Ovary (tissue), 3 donors: ENCODE data around the gene HES4.

Experiments
- EP300 ChIP-seq: sonication (generic); formaldehyde crosslinking; IDR thresholded peaks from one replicate; pipeline ENCODE4 v1.6.1; 2017; ENCODE audit warnings: antibody characterized with exemption
- POLR2A ChIP-seq: fragments of 450-650 bp; IDR thresholded peaks from one replicate; pipeline ENCODE4 v1.6.1; 2017; ENCODE audit warnings: antibody characterized with exemption, mild to moderate bottlenecking, moderate library complexity
- TF ChIP-seq, protein P1 (sequence below), 3 donors: fragments of 450-650 bp in 2 of 3; fragments of 200-600 bp in 1 of 3; IDR thresholded peaks; one replicate each; pipeline versions ENCODE4 v1.5.1 to v1.8.0; 2016 to 2022; ENCODE audit warnings: antibody characterized with exemption in 3 of 3, mild to moderate bottlenecking in 1 of 3
- donor health status: DM: no; HTN: no; CAD: no.

- TF ChIP-seq, protein P1, sequence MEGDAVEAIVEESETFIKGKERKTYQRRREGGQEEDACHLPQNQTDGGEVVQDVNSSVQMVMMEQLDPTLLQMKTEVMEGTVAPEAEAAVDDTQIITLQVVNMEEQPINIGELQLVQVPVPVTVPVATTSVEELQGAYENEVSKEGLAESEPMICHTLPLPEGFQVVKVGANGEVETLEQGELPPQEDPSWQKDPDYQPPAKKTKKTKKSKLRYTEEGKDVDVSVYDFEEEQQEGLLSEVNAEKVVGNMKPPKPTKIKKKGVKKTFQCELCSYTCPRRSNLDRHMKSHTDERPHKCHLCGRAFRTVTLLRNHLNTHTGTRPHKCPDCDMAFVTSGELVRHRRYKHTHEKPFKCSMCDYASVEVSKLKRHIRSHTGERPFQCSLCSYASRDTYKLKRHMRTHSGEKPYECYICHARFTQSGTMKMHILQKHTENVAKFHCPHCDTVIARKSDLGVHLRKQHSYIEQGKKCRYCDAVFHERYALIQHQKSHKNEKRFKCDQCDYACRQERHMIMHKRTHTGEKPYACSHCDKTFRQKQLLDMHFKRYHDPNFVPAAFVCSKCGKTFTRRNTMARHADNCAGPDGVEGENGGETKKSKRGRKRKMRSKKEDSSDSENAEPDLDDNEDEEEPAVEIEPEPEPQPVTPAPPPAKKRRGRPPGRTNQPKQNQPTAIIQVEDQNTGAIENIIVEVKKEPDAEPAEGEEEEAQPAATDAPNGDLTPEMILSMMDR (IDR thresholded peaks at IDR 0.05) = no peak
- TF ChIP-seq EP300 (no peak), POLR2A (no peak)
Observed at GRCh38 chr1:1043921-1044320, 44.0 kb upstream of the HES4 start.
